Neural progenitor cell (in vitro differentiated cells): Measurements from ENCODE around the gene IQCK.
"Not testable (repeated sequence)": the region's sequence is repeated elsewhere in the genome, so short reads cannot be mapped to it uniquely, and the experiment has no call there.

Experiments
- CTCF ChIP-seq: fragments of 200-600 bp; sonication (generic); IDR thresholded peaks from 2 replicates; pipeline ENCODE4 v1.5.1; 2017; ENCODE audit warnings: antibody characterized with exemption, mild to moderate bottlenecking
- EZH2 ChIP-seq: fragments of 200-600 bp; sonication (generic); IDR thresholded peaks from 2 replicates; pipeline ENCODE4 v1.6.1; 2017; ENCODE audit warnings: antibody characterized with exemption, mild to moderate bottlenecking, moderate library complexity

DNA sequence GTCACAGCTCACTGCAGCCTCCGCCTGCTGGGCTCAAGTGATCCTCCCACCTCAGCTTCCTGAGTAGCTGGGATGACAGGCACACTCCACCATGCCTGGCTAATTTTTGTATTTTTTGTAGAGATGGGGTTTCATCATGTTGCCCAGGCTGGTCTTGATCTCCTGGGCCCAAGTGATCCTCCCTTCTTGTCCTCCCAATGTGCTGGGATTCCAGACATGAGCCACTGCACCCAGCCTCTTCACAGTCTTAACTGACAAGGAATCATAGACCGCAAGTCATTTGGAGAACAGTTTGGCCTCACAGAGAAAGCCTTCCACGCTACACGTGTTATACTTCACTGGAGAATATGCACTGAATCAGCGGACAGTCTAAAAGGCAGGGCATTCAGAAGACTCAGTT, 83.3 kb downstream of the IQCK start:
- not testable (repeated sequence) for TF ChIP-seq CTCF, EZH2
